Mesendoderm (in vitro differentiated cells): ENCODE results near the gene RARS1.

Experiments
- DNase-seq: peaks from one replicate; pipeline ENCODE4 v3.0.0; 2013
- H2AK5ac ChIP-seq: 2 replicates; pipeline ENCODE4 v1.6.1; 2013; ENCODE audit warnings: low read length, inconsistent platforms
- H2BK120ac ChIP-seq: 2 replicates; pipeline ENCODE4 v1.6.1; 2013; ENCODE audit warnings: low read depth, mild to moderate bottlenecking, low read length, moderate library complexity, mixed read lengths
- H2BK15ac ChIP-seq: replicated peaks from 2 replicates; pipeline ENCODE4 v1.6.1; 2013; ENCODE audit warnings: low read depth, mild to moderate bottlenecking, moderate library complexity
- H2BK5ac ChIP-seq: 2 replicates; pipeline ENCODE4 v1.6.1; 2013; ENCODE audit warnings: low read length, inconsistent platforms
- H3K18ac ChIP-seq: 2 replicates; pipeline ENCODE4 v1.6.1; 2013; ENCODE audit warnings: mild to moderate bottlenecking, low read length, mixed read lengths
- H3K23ac ChIP-seq: one replicate; pipeline ENCODE4 v1.6.1; 2013; ENCODE audit warnings: low read length
- H3K27ac ChIP-seq: 2 replicates; pipeline ENCODE4 v1.5.1; 2013; ENCODE audit warnings: low read depth, mild to moderate bottlenecking, inconsistent platforms, low read length, moderate library complexity
- H3K27me3 ChIP-seq: 2 replicates; pipeline ENCODE4 v1.6.1; 2013; ENCODE audit warnings: low read length, control low read depth, mild to moderate bottlenecking, inconsistent platforms; ENCODE audit not compliant: insufficient read depth, poor library complexity
- H3K36me3 ChIP-seq: 2 replicates; pipeline ENCODE4 v1.6.1; 2013; ENCODE audit warnings: low read length, inconsistent platforms; ENCODE audit not compliant: control insufficient read depth, insufficient read depth
- H3K4ac ChIP-seq: one replicate; pipeline ENCODE4 v1.6.1; 2013; ENCODE audit warnings: low read depth, mild to moderate bottlenecking, low read length, moderate library complexity
- H3K4me1 ChIP-seq: 2 replicates; pipeline ENCODE4 v1.6.1; 2013; ENCODE audit warnings: low read depth, low read length, inconsistent platforms; ENCODE audit not compliant: control insufficient read depth
- H3K4me2 ChIP-seq: 2 replicates; pipeline ENCODE4 v1.6.1; 2013; ENCODE audit warnings: low read length
- H3K4me3 ChIP-seq: 2 replicates; pipeline ENCODE4 v1.5.1; 2013; ENCODE audit warnings: mild to moderate bottlenecking, low read length
- H3K56ac ChIP-seq: one replicate; pipeline ENCODE4 v1.6.1; 2013; ENCODE audit warnings: low read length
- H3K79me1 ChIP-seq: 2 replicates; pipeline ENCODE4 v1.6.1; 2013; ENCODE audit warnings: low read length, inconsistent platforms
- H3K79me2 ChIP-seq: 2 replicates; pipeline ENCODE4 v1.6.1; 2013; ENCODE audit warnings: mild to moderate bottlenecking, low read length; ENCODE audit not compliant: control insufficient read depth, insufficient read depth
- H3K9ac ChIP-seq: 2 replicates; pipeline ENCODE4 v1.6.1; 2013; ENCODE audit warnings: low read length, inconsistent platforms
- H4K5ac ChIP-seq: one replicate; pipeline ENCODE4 v1.6.1; 2013; ENCODE audit warnings: low read length
- H4K8ac ChIP-seq: one replicate; pipeline ENCODE4 v1.6.1; 2013; ENCODE audit warnings: low read depth, mild to moderate bottlenecking, control low read depth, low read length, moderate library complexity
- WGBS: extraction: QIAGEN DNeasy Blood & Tissue Kit; methylation state at CpG from one replicate; pipeline ENCODE4 v1.1.7; 2013; ENCODE audit warnings: low lambda C conversion rate, missing lambda C conversion rate; ENCODE audit not compliant: insufficient coverage; ENCODE audit errors: extremely low coverage; 5-methylcytosine and 5-hydroxymethylcytosine counted together

RARS1 gene

GRCh38 chr5:168447808-168448207, 38.5 kb upstream of the RARS1 start:
- Histone ChIP-seq H3K23ac (no peak overlapping the region), H2BK120ac (no peak overlapping the region), H4K8ac (no peak overlapping the region), H3K4me2 (no peak overlapping the region), H2AK5ac (no peak overlapping the region), H3K56ac (no peak overlapping the region), H3K27me3 (no peaks in the 10 kb centered on the region), H3K79me1 (no peaks in the 10 kb centered on the region), H3K9ac (no peak overlapping the region), H3K18ac (no peak overlapping the region), H3K27ac (no peak overlapping the region), H3K4me3 (no peak overlapping the region), H3K36me3 (peaks cover 2% of the 10 kb centered on the region), H4K5ac (no peak overlapping the region), H2BK5ac (no peak overlapping the region), H3K79me2 (no peaks in the 10 kb centered on the region), H3K4ac (no peak overlapping the region), H3K4me1 (no peaks in the 10 kb centered on the region), H2BK15ac (no peak overlapping the region)
- DNase-seq, result no peak
- no CpG with 5 or more reads among the region's 4 CpGs for WGBS

DNA sequence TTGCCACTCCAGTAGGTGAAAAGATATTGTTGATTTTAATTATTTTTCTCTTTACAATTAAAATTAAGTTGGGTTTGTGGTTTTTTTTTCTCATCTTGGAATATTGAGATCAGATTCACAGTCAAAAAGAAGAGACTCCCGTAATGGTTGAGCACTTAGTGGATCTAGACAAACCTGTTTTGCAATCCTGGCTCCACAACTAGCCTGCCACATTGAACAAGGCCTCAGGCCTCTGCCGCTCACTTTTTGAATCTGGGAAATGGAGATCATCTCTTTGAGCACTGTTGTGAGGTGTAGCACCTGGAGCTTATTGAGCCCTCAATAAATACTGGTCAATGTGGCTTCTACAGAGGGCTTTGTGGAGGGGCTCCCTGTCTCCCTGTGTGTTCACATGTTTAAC, 37.1 kb upstream of the RARS1 start:
- no peak overlapping the region for H2BK15ac ChIP-seq
- no peak overlapping the region for H3K4ac ChIP-seq
- no peaks in the 10 kb centered on the region for H3K27me3 ChIP-seq
- no peak overlapping the region for H4K5ac ChIP-seq
- H2AK5ac ChIP-seq, result no peak overlapping the region
- no peak overlapping the region for H4K8ac ChIP-seq
- no peaks in the 10 kb centered on the region for H3K4me1 ChIP-seq
- no peak overlapping the region for H2BK120ac ChIP-seq
- H3K4me3 ChIP-seq, result no peak overlapping the region
- H3K27ac ChIP-seq, result no peak overlapping the region
- no peak overlapping the region for H3K56ac ChIP-seq
- no peak overlapping the region for H2BK5ac ChIP-seq
- H3K9ac ChIP-seq, result no peak overlapping the region
- no peaks in the 10 kb centered on the region for H3K79me1 ChIP-seq
- peaks cover 2% of the 10 kb centered on the region for H3K36me3 ChIP-seq
- H3K4me2 ChIP-seq, result no peak overlapping the region
- peak; percentile 11 for DNase-seq
- H3K18ac ChIP-seq, result no peak overlapping the region
- H3K23ac ChIP-seq, result no peak overlapping the region
- no CpG with 5 or more reads among the region's 2 CpGs for WGBS
- no peaks in the 10 kb centered on the region for H3K79me2 ChIP-seq

DNA sequence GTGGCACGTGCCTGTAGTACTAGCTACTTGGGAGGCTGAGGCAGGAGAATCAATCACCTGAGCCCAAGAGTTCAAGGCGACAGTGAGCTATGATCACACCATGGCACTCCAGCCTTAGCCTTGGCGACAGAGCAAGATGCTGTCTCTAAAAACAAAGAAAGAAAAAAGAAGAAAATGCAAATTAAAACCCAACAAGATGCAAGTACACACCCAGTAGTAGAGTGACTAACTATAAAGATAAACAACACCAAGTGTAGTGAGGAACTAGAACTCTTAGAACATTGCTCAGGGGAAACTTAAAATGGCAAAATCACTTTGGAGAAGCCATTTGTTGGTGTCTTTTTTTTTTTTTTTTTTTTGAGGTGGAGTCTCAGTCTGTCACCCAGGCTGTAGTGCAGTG, 34.7 kb upstream of the RARS1 start:
- Histone ChIP-seq H3K27me3 (no peaks in the 10 kb centered on the region), H3K23ac (no peak overlapping the region)
- no CpG with 5 or more reads among the region's 3 CpGs for WGBS

GRCh38 chr5:168455201-168455600, 31.1 kb upstream of the RARS1 start:
- no peak overlapping the region for H2BK15ac ChIP-seq
- no peaks in the 10 kb centered on the region for H3K27me3 ChIP-seq
- H3K79me2 ChIP-seq, result no peaks in the 10 kb centered on the region
- DNase-seq, result no peak
- no peak overlapping the region for H3K56ac ChIP-seq
- no peak overlapping the region for H4K5ac ChIP-seq
- H3K4me3 ChIP-seq, result no peak overlapping the region
- H4K8ac ChIP-seq, result no peak overlapping the region
- WGBS, result no CpG with 5 or more reads among the region's 12 CpGs
- H2BK5ac ChIP-seq, result no peak overlapping the region
- no peak overlapping the region for H3K27ac ChIP-seq
- no peaks in the 10 kb centered on the region for H3K79me1 ChIP-seq
- no peak overlapping the region for H3K9ac ChIP-seq
- no peak overlapping the region for H2AK5ac ChIP-seq
- no peak overlapping the region for H2BK120ac ChIP-seq
- no peak overlapping the region for H3K18ac ChIP-seq
- no peak overlapping the region for H3K23ac ChIP-seq
- peaks cover 1% of the 10 kb centered on the region for H3K36me3 ChIP-seq
- no peak overlapping the region for H3K4ac ChIP-seq
- no peaks in the 10 kb centered on the region for H3K4me1 ChIP-seq
- no peak overlapping the region for H3K4me2 ChIP-seq

More for the DNA sequence above, 34.7 kb upstream of the RARS1 start:
- no peak overlapping the region for H3K56ac ChIP-seq
- no peaks in the 10 kb centered on the region for H3K79me2 ChIP-seq
- no peak overlapping the region for H2BK120ac ChIP-seq
- H3K36me3 ChIP-seq, result peaks cover 2% of the 10 kb centered on the region
- H2BK5ac ChIP-seq, result no peak overlapping the region
- no peak overlapping the region for H2BK15ac ChIP-seq
- DNase-seq, result no peak
- no peak overlapping the region for H3K18ac ChIP-seq
- H3K4me1 ChIP-seq, result no peaks in the 10 kb centered on the region
- no peak overlapping the region for H2AK5ac ChIP-seq
- H4K8ac ChIP-seq, result no peak overlapping the region
- H3K4ac ChIP-seq, result no peak overlapping the region
- H3K4me3 ChIP-seq, result no peak overlapping the region
- H3K9ac ChIP-seq, result no peak overlapping the region
- H3K27ac ChIP-seq, result no peak overlapping the region
- no peak overlapping the region for H4K5ac ChIP-seq
- H3K4me2 ChIP-seq, result no peak overlapping the region
- no peaks in the 10 kb centered on the region for H3K79me1 ChIP-seq

DNA sequence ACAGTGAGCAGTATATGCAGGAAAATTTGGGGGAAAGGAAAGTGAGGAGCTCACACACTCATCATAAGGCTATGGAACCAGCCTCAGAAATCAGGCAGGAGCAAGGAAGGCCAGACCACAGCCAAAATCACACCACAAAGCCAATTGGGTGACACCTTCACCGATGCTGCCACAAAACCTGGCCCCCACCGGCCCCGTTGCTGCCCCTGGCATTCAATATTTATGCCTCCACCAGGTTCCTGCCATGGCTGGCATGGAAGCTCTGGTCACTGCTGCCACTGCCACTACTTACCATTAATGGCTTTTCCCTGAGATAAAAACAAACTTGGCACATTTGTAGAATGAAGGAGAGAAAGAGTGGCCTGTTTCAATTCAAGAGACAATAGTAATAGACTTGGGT, 28.7 kb upstream of the RARS1 start:
- no peak overlapping the region for H2BK5ac ChIP-seq
- no peaks in the 10 kb centered on the region for H3K4me1 ChIP-seq
- H3K23ac ChIP-seq, result no peak overlapping the region
- no peaks in the 10 kb centered on the region for H3K27me3 ChIP-seq
- no peak overlapping the region for H2AK5ac ChIP-seq
- no CpG with 5 or more reads among the region's 3 CpGs for WGBS
- H3K4ac ChIP-seq, result no peak overlapping the region
- H3K79me2 ChIP-seq, result no peaks in the 10 kb centered on the region
- H2BK120ac ChIP-seq, result no peak overlapping the region
- H3K79me1 ChIP-seq, result no peaks in the 10 kb centered on the region
- no peak overlapping the region for H4K8ac ChIP-seq
- DNase-seq, result no peak
- no peak overlapping the region for H3K56ac ChIP-seq
- H3K4me3 ChIP-seq, result no peak overlapping the region
- no peak overlapping the region for H3K27ac ChIP-seq
- H3K9ac ChIP-seq, result no peak overlapping the region
- H3K36me3 ChIP-seq, result peaks cover 1% of the 10 kb centered on the region
- H3K18ac ChIP-seq, result no peak overlapping the region
- H2BK15ac ChIP-seq, result no peak overlapping the region
- H4K5ac ChIP-seq, result no peak overlapping the region
- H3K4me2 ChIP-seq, result no peak overlapping the region

GRCh38 chr5:168460606-168461005, 25.7 kb upstream of the RARS1 start:
- no peak overlapping the region for H2BK15ac ChIP-seq
- no peaks in the 10 kb centered on the region for H3K4me1 ChIP-seq
- H3K4me2 ChIP-seq, result no peak overlapping the region
- no peak overlapping the region for H4K5ac ChIP-seq
- H3K56ac ChIP-seq, result no peak overlapping the region
- H3K23ac ChIP-seq, result no peak overlapping the region
- H3K27me3 ChIP-seq, result no peaks in the 10 kb centered on the region
- H4K8ac ChIP-seq, result no peak overlapping the region
- no peak overlapping the region for H2BK120ac ChIP-seq
- no peak overlapping the region for H3K18ac ChIP-seq
- no peaks in the 10 kb centered on the region for H3K79me1 ChIP-seq
- H2BK5ac ChIP-seq, result no peak overlapping the region
- no peak overlapping the region for H2AK5ac ChIP-seq
- no peak overlapping the region for H3K4me3 ChIP-seq
- H3K79me2 ChIP-seq, result no peaks in the 10 kb centered on the region
- no peaks in the 10 kb centered on the region for H3K36me3 ChIP-seq
- DNase-seq, result no peak
- no peak overlapping the region for H3K27ac ChIP-seq
- no CpG with 5 or more reads among the region's 9 CpGs for whole genome bisulfite sequencing
- no peak overlapping the region for H3K9ac ChIP-seq
- H3K4ac ChIP-seq, result no peak overlapping the region
